Measurements from ENCODE around the gene ZNF101.

GRCh38 chr19:19624032-19624570, 44.5 kb upstream of the ZNF101 start:
- TF ChIP-seq POLR2A (IDR thresholded peaks at IDR 0.05; ENCODE audit: low read depth, low read length) (no peak), POLR2AphosphoS5 (IDR thresholded peaks at IDR 0.05; ENCODE audit: low read depth, low read length) (no peak)

All from GM12892 (cell line).